ENCODE data around the gene EPHB3. TPM values are rescaled to one million over a fixed set of nuclear protein-coding genes. Genes with fewer than 3 reads are reported as not detected.

Gene EPHB3
- total and polyA plus RNA-seq, 3 donors from 2014 or later = 2.0 to 2.6 (median 2.3) TPM

GRCh38 chr3:184576457-184577240 is 15.1 kb downstream of the EPHB3 start:
- no peaks in the 10 kb centered on the region for H3K9me3 ChIP-seq
- intact Hi-C loops (cut with DNase I; ENCODE audit: low total_unique reads) = no loop called here
- TF ChIP-seq CTCF (IDR thresholded peaks at IDR 0.05) (no peak), POLR2A (IDR thresholded peaks at IDR 0.05) (no peak)
- no peak overlapping the region for H3K27ac ChIP-seq
- H3K36me3 ChIP-seq (ENCODE audit: low read depth, missing control alignments) = no peaks in the 10 kb centered on the region
- H3K27me3 ChIP-seq = no peaks in the 10 kb centered on the region
- no peaks in the 10 kb centered on the region for H3K4me1 ChIP-seq
- WGBS, 2 donors = 94% methylated on average over 8 to 15 of the region's 25 CpGs
- H3K4me3 ChIP-seq = no peak overlapping the region
- no peak for DNase-seq

- Histone ChIP-seq H3K4me1 (peaks cover 4% of the 10 kb centered on the region), H3K27me3 (no peaks in the 10 kb centered on the region), H3K27ac (no peak overlapping the region), H3K9me3 (no peaks in the 10 kb centered on the region), H3K36me3 (ENCODE audit: low read depth, missing control alignments) (no peaks in the 10 kb centered on the region), H3K4me3 (no peak overlapping the region)
- no peak for TF ChIP-seq POLR2A (IDR thresholded peaks at IDR 0.05)
- no peak for TF ChIP-seq CTCF (IDR thresholded peaks at IDR 0.05)
- DNase-seq = no peak
- intact Hi-C loops (cut with DNase I; ENCODE audit: low total_unique reads) = no loop called here
- WGBS, 2 donors = 81 to 96% methylated on average over 5 to 15 of the region's 15 CpGs
Measured at GRCh38 chr3:184577546-184577945, 16.0 kb downstream of the EPHB3 start.

- DNase-seq = no peak
- intact Hi-C loops (cut with DNase I; ENCODE audit: low total_unique reads) = no loop called here
- Histone ChIP-seq H3K4me3 (no peak overlapping the region), H3K9me3 (no peaks in the 10 kb centered on the region), H3K4me1 (peaks cover 7% of the 10 kb centered on the region), H3K27ac (no peak overlapping the region), H3K36me3 (ENCODE audit: low read depth, missing control alignments) (no peaks in the 10 kb centered on the region), H3K27me3 (no peaks in the 10 kb centered on the region)
- 91% methylated on average over 6 to 7 of the region's 7 CpGs for WGBS, 2 donors
- TF ChIP-seq CTCF (IDR thresholded peaks at IDR 0.05) = no peak
- no peak for TF ChIP-seq POLR2A (IDR thresholded peaks at IDR 0.05)
Measured at GRCh38 chr3:184578218-184578617, 16.6 kb downstream of the EPHB3 start.

GRCh38 chr3:184578822-184579221 is 17.2 kb downstream of the EPHB3 start:
- intact Hi-C loops (cut with DNase I; ENCODE audit: low total_unique reads) = no loop called here
- no peak for DNase-seq
- Histone ChIP-seq H3K27me3 (no peaks in the 10 kb centered on the region), H3K4me3 (no peak overlapping the region), H3K27ac (no peak overlapping the region), H3K4me1 (peaks cover 7% of the 10 kb centered on the region), H3K36me3 (ENCODE audit: low read depth, missing control alignments) (no peaks in the 10 kb centered on the region), H3K9me3 (no peaks in the 10 kb centered on the region)
- 73 to 76% methylated on average over 7 of the region's 7 CpGs for WGBS, 2 donors
- TF ChIP-seq POLR2A (IDR thresholded peaks at IDR 0.05) (no peak), CTCF (IDR thresholded peaks at IDR 0.05) (no peak)

- Histone ChIP-seq H3K4me1 (peaks cover 10% of the 10 kb centered on the region), H3K27me3 (no peaks in the 10 kb centered on the region), H3K27ac (no peak overlapping the region), H3K9me3 (no peaks in the 10 kb centered on the region), H3K36me3 (ENCODE audit: low read depth, missing control alignments) (no peaks in the 10 kb centered on the region), H3K4me3 (no peak overlapping the region)
- WGBS, 2 donors = 87 to 93% methylated on average over 15 to 22 of the region's 22 CpGs
- no peak for DNase-seq
- intact Hi-C loops (cut with DNase I; ENCODE audit: low total_unique reads) = no loop called here
- TF ChIP-seq CTCF (IDR thresholded peaks at IDR 0.05) = no peak
- no peak for TF ChIP-seq POLR2A (IDR thresholded peaks at IDR 0.05)
Measured at GRCh38 chr3:184579513-184579912, 17.9 kb downstream of the EPHB3 start.
